Hepatocyte (in vitro differentiated cells): ENCODE data around the gene OR5T2. TPM values are rescaled to one million over a fixed set of nuclear protein-coding genes. Genes with fewer than 3 reads are reported as not detected.

Source experiments
- DNase-seq: peaks from one replicate; pipeline ENCODE4 v3.0.0-alpha.2; 2016; ENCODE audit warnings: low spot score
- H2AFZ ChIP-seq: fragments of 200-600 bp; sonication (generic); 2 replicates; pipeline ENCODE4 v1.6.0; 2016; ENCODE audit warnings: antibody characterized with exemption, mild to moderate bottlenecking
- H3K27ac ChIP-seq: fragments of 200-600 bp; sonication (generic); 2 replicates; pipeline ENCODE4 v1.5.1; 2016; ENCODE audit warnings: mild to moderate bottlenecking
- H3K27me3 ChIP-seq: fragments of 200-600 bp; sonication (generic); 2 replicates; pipeline ENCODE4 v1.6.1; 2016
- H3K36me3 ChIP-seq: fragments of 200-600 bp; sonication (generic); replicated peaks from 2 replicates; pipeline ENCODE4 v1.5.1; 2016; ENCODE audit warnings: low read depth; ENCODE audit not compliant: insufficient read depth
- H3K4me1 ChIP-seq: fragments of 200-600 bp; sonication (generic); 2 replicates; pipeline ENCODE4 v1.5.1; 2016; ENCODE audit warnings: mild to moderate bottlenecking, moderate library complexity; ENCODE audit not compliant: insufficient read depth
- H3K4me2 ChIP-seq: fragments of 200-600 bp; sonication (generic); 2 replicates; pipeline ENCODE4 v1.6.0; 2016
- H3K4me3 ChIP-seq: fragments of 200-600 bp; sonication (generic); 2 replicates; pipeline ENCODE4 v1.5.1; 2016; ENCODE audit warnings: mild to moderate bottlenecking
- H3K79me2 ChIP-seq: fragments of 200-600 bp; sonication (generic); 2 replicates; pipeline ENCODE4 v1.6.0; 2017; ENCODE audit warnings: mild to moderate bottlenecking
- H3K9me2 ChIP-seq: fragments of 200-600 bp; sonication (generic); replicated peaks from 2 replicates; pipeline ENCODE4 v1.6.0; 2017; ENCODE audit warnings: mild to moderate bottlenecking; ENCODE audit not compliant: insufficient read depth
- H3K9me3 ChIP-seq: fragments of 200-600 bp; sonication (generic); 2 replicates; pipeline ENCODE4 v1.5.1; 2016; ENCODE audit warnings: low read depth, mild to moderate bottlenecking
- H4K20me1 ChIP-seq: fragments of 200-600 bp; sonication (generic); 2 replicates; pipeline ENCODE4 v1.6.0; 2016; ENCODE audit warnings: mild to moderate bottlenecking; ENCODE audit not compliant: insufficient read depth, poor library complexity, severe bottlenecking
- CTCF ChIP-seq: fragments of 200-600 bp; sonication (generic); IDR thresholded peaks from 2 replicates; pipeline ENCODE4 v1.5.1; 2016; ENCODE audit warnings: antibody characterized with exemption, mild to moderate bottlenecking; ENCODE audit not compliant: poor library complexity
- EZH2 ChIP-seq: fragments of 200-600 bp; sonication (generic); IDR thresholded peaks from 2 replicates; pipeline ENCODE4 v1.6.1; 2016; ENCODE audit warnings: antibody characterized with exemption, mild to moderate bottlenecking, borderline replicate concordance
- EZH2phosphoT487 ChIP-seq: fragments of 200-600 bp; sonication (generic); IDR thresholded peaks from one replicate; pipeline ENCODE4 v1.6.1; 2018; ENCODE audit warnings: antibody characterized with exemption, mild to moderate bottlenecking, low read depth, moderate library complexity; ENCODE audit not compliant: unreplicated experiment, severe bottlenecking
- WGBS: methylation state at CpG from one replicate; pipeline ENCODE4 v1.1.6; 2016; ENCODE audit warnings: low lambda C conversion rate; ENCODE audit errors: missing lambda C conversion rate; 5-methylcytosine and 5-hydroxymethylcytosine counted together
- polyA plus RNA-seq: library from polyadenylated mRNA; unstranded; fragments of >200 nt; fragmentation: Nextera tagmentation; extraction: Ambion mirVana; gene quantifications from 2 replicates; pipeline ENCODE4 v1.2.1, GENCODE V29; 2016
- total RNA-seq: library from RNA; depleted of rRNA; stranded (reverse); fragments of >200 nt; gene quantifications from 2 replicates; pipeline ENCODE4 v1.2.3, GENCODE V29; 2014

The OR5T2 gene
- total and polyA plus RNA-seq, 2 experiments from 2014 or later: not detected

DNA sequence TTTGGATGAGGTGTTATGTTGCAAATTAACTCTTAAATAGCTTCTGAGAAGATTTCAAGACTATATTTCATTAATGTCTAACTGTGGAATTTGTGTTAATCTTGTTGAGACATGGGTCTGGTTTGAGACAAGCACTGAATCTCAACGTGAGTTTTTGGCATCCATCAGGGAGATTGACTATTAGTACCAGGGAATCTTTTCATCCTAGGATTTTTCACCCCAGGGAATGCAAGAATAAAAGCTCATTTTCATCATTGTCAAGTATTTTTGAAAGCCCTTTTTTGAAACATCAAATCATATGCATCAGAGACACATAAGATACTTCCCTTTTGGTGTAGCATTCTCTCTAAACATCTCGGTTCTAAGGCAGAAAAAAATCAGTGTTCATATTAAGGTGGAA, 19.5 kb downstream of the OR5T2 start:
- 87% methylated on average over 2 of the region's 2 CpGs for WGBS
- Histone ChIP-seq H3K4me1 (no peaks in the 10 kb centered on the region), H3K4me3 (no peak overlapping the region), H3K4me2 (no peak overlapping the region), H4K20me1 (no peaks in the 10 kb centered on the region), H3K36me3 (no peaks in the 10 kb centered on the region), H3K27ac (no peak overlapping the region), H3K79me2 (no peaks in the 10 kb centered on the region), H3K27me3 (no peaks in the 10 kb centered on the region), H3K9me3 (no peaks in the 10 kb centered on the region), H3K9me2 (no peaks in the 10 kb centered on the region), H2AFZ (no peak overlapping the region)
- TF ChIP-seq EZH2: no peak
- TF ChIP-seq EZH2phosphoT487: no peak
- TF ChIP-seq CTCF: no peak
- no peak for DNase-seq

DNA sequence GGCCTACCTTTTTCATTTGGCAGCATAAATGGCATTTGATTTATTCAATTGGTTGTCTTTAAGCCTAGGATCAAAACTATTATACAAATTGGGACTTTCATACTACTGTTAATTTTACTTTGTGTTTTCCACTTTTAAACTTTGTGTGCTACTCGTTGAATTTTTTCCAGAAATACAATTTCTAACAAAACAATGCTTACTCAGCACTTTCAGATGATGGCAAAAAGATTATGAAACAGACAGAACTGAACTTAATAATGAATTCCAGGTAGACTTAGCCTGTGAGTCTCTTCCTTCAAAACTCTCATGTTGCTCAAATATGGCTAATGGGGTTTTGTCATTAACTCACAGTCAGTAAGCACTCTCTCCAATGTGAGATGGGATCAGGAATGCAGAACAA, 26.3 kb downstream of the OR5T2 start:
- no peak overlapping the region for H3K4me3 ChIP-seq
- no peak overlapping the region for H3K27ac ChIP-seq
- H3K9me3 ChIP-seq: no peaks in the 10 kb centered on the region
- TF ChIP-seq EZH2: no peak
- TF ChIP-seq CTCF: no peak
- TF ChIP-seq EZH2phosphoT487: no peak
- no peaks in the 10 kb centered on the region for H3K27me3 ChIP-seq
- H3K36me3 ChIP-seq: no peaks in the 10 kb centered on the region
- no peaks in the 10 kb centered on the region for H3K4me1 ChIP-seq
- H3K79me2 ChIP-seq: no peaks in the 10 kb centered on the region
- H3K4me2 ChIP-seq: no peak overlapping the region
- H3K9me2 ChIP-seq: no peaks in the 10 kb centered on the region
- no peak overlapping the region for H2AFZ ChIP-seq
- 72% methylated on average over 1 of the region's 1 CpG for WGBS
- H4K20me1 ChIP-seq: no peaks in the 10 kb centered on the region
- DNase-seq: no peak

DNA sequence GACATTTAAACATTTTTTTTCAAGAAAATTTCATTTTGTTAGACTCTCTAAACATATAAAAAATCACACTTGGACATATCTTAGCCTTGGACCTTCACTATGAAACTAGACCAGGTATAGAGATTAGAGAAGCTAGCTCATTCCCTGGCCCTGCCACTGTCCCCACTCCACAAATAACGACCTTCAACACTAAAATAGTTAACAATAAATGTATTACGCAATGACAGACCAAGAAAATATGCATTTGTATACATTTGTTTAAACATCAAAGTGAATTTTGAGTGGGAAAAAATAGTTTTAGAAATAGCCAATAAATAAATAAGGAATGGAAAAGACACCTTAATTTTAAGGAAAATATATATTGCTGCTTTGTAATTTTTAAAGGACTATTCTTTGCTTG, 36.7 kb downstream of the OR5T2 start:
- DNase-seq: no peak
- Histone ChIP-seq H3K9me2 (no peaks in the 10 kb centered on the region), H3K27me3 (no peaks in the 10 kb centered on the region), H2AFZ (no peak overlapping the region), H3K9me3 (no peaks in the 10 kb centered on the region), H3K79me2 (no peaks in the 10 kb centered on the region), H4K20me1 (no peaks in the 10 kb centered on the region), H3K4me1 (no peaks in the 10 kb centered on the region), H3K4me2 (no peak overlapping the region), H3K36me3 (no peaks in the 10 kb centered on the region), H3K27ac (no peak overlapping the region), H3K4me3 (no peak overlapping the region)
- no peak for TF ChIP-seq CTCF
- no peak for TF ChIP-seq EZH2phosphoT487
- no peak for TF ChIP-seq EZH2
- 77% methylated on average over 2 of the region's 2 CpGs for WGBS

GRCh38 chr11:56196705-56197104, 37.4 kb downstream of the OR5T2 start:
- no peaks in the 10 kb centered on the region for H3K27me3 ChIP-seq
- no peak overlapping the region for H3K27ac ChIP-seq
- no peak for TF ChIP-seq CTCF
- no peak for TF ChIP-seq EZH2
- TF ChIP-seq EZH2phosphoT487: no peak
- H3K4me3 ChIP-seq: no peak overlapping the region
- H3K9me3 ChIP-seq: no peaks in the 10 kb centered on the region
- no peak overlapping the region for H2AFZ ChIP-seq
- no peaks in the 10 kb centered on the region for H3K79me2 ChIP-seq
- no peak for DNase-seq
- 91% methylated on average over 3 of the region's 3 CpGs for WGBS
- H3K36me3 ChIP-seq: no peaks in the 10 kb centered on the region
- no peaks in the 10 kb centered on the region for H3K9me2 ChIP-seq
- H3K4me2 ChIP-seq: no peak overlapping the region
- H4K20me1 ChIP-seq: no peaks in the 10 kb centered on the region
- no peaks in the 10 kb centered on the region for H3K4me1 ChIP-seq
